ENCODE measurements around the gene NPEPPS.

- TF ChIP-seq JUN (IDR thresholded peaks at IDR 0.05; ENCODE audit: borderline replicate concordance, insufficient read depth, insufficient read length, low read depth) = no peak
- no peak for TF ChIP-seq EZH2 (IDR thresholded peaks at IDR 0.05; ENCODE audit: borderline replicate concordance, low read depth, low read length, severe bottlenecking)
- TF ChIP-seq CTCF (IDR thresholded peaks at IDR 0.05; ENCODE audit: extremely low read depth in 1 of 2, insufficient read depth in 1 of 2, low read depth in 1 of 2, low read length in 2 of 2) = no peak
- TF ChIP-seq POLR2A (IDR thresholded peaks at IDR 0.05; ENCODE audit: low read depth, low read length) = no peak
- no peak for TF ChIP-seq POLR2AphosphoS5 (IDR thresholded peaks at IDR 0.05; ENCODE audit: insufficient read depth, low read depth, low read length)
Measured at GRCh38 chr17:47630614-47631013, 99.7 kb downstream of the NPEPPS start.

All from endothelial cell of umbilical vein (primary cell).